Measurements from ENCODE around the gene S100A10.

DNA sequence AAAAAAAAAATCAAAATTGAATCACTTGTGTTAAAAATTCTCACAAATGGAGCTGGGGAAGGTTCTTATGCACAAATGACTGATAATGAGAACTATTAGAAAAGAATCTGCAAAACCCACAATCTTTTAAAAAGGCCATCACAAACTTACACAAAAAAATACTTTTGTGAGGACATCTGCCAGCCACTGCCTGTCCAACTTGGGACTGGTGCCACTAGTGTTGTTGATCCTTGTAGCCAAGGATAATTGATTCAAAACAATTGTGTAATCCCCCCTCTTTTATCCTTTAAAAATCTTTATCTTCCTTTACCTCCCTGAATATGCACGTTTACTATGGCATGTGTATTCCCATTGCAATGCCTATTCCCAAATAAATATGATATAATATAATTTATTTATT lies 45.2 kb downstream of the S100A10 start:
- no peak for TF ChIP-seq GATA2 (IDR thresholded peaks at IDR 0.05; ENCODE audit: low read depth, low read length)
- no peak for TF ChIP-seq GATA3 (IDR thresholded peaks at IDR 0.05; ENCODE audit: low read depth, low read length)
